ENCODE results near the gene KCNE2.

The KCNE2 gene

DNA sequence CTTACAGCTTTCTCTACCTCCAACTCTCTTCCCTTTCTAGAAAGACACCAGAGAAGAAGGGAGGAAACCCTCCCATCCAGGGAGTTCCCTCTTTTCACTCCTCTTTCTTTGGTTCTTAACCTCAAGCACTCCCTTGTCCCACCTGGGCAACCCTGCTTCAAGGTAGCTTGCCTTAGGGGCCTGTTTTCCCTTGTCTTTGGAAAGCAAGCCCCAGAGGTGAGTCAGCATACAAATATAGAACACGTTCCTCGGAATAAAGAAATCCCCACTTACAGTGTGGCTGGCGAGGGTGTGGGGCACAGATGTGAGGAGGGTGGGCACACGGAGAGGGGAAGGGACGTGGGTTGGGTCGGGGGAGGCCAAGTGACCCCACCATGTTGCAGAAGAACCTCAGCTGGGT lies 26.1 kb upstream of the KCNE2 start:
- Histone ChIP-seq H3K27ac (ENCODE audit: low read depth, low read length) (no peak overlapping the region), H3K4me1 (ENCODE audit: control insufficient read depth in 1 of 2, insufficient read depth in 2 of 2, low read length in 2 of 2) (peaks cover 7 to 9% of the 10 kb centered on the region in 2 donors), H3K4me3 (ENCODE audit: low read depth in 1 of 2, low read length in 2 of 2) (no peak overlapping the region)

DNA sequence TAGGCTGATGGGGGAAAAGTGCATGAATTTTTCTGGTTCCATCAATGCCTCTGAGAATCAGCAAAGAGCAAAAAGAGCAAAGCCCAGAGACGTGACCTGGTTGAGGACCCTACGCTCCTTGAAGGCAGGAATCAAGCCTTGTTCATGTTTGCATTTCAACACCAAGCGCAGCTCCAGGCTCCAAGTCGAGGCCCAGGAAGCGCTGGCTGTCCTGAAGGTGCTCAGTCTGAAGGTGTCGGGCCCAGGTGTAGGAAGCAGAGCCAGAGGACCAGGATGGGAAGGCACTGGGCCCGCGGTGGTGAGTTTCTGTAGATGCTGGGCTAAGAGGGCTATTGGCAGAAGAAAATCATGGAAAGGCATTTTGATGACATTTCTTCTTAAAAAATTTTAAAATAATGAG lies 25.6 kb upstream of the KCNE2 start:
- Histone ChIP-seq H3K27me3 (ENCODE audit: control insufficient read depth in 1 of 2, insufficient read depth in 2 of 2, low read length in 2 of 2) (no peaks in the 10 kb centered on the region), H3K9ac (ENCODE audit: low read depth in 1 of 2, low read length in 2 of 2) (no peak overlapping the region), H3K9me3 (ENCODE audit: control insufficient read depth in 1 of 2, low read length in 2 of 2) (no peaks in the 10 kb centered on the region), H3K27ac (ENCODE audit: low read depth, low read length) (no peak overlapping the region), H3K4me3 (ENCODE audit: low read depth in 1 of 2, low read length in 2 of 2) (no peak overlapping the region), H3K36me3 (ENCODE audit: control insufficient read depth in 1 of 2, insufficient read depth in 2 of 2, low read length in 2 of 2) (no peaks in the 10 kb centered on the region), H3K4me1 (ENCODE audit: control insufficient read depth in 1 of 2, insufficient read depth in 2 of 2, low read length in 2 of 2) (peaks cover 7 to 9% of the 10 kb centered on the region in 2 donors)

More for the DNA sequence above, 26.1 kb upstream of the KCNE2 start:
- Histone ChIP-seq H3K9ac (ENCODE audit: low read depth in 1 of 2, low read length in 2 of 2) (no peak overlapping the region), H3K27me3 (ENCODE audit: control insufficient read depth in 1 of 2, insufficient read depth in 2 of 2, low read length in 2 of 2) (no peaks in the 10 kb centered on the region), H3K9me3 (ENCODE audit: control insufficient read depth in 1 of 2, low read length in 2 of 2) (no peaks in the 10 kb centered on the region), H3K36me3 (ENCODE audit: control insufficient read depth in 1 of 2, insufficient read depth in 2 of 2, low read length in 2 of 2) (no peaks in the 10 kb centered on the region)

DNA sequence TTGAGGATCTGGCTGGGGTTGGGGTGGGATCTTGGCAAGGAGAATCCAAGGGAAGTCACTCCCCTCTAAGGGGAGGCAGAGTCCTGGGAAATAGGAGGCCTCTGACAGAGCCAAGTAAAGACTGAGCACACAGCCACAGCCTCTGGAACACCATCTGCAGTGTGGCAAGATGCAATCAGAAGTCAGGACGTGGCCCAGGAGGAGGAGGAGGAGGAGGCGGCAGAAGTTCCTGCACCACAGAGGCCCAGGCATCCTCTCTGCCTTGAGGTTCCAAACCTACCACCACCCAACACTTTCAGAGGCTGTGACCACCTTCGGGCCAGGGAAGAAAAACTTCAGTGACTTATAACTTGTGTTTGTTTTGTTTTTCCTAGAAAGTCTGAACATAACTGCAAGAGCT lies 23.7 kb upstream of the KCNE2 start:
- no peak overlapping the region for H3K4me3 ChIP-seq (ENCODE audit: low read depth in 1 of 2, low read length in 2 of 2)
- no peaks in the 10 kb centered on the region for H3K36me3 ChIP-seq (ENCODE audit: control insufficient read depth in 1 of 2, insufficient read depth in 2 of 2, low read length in 2 of 2)
- H3K9me3 ChIP-seq (ENCODE audit: control insufficient read depth in 1 of 2, low read length in 2 of 2) = no peaks in the 10 kb centered on the region
- peaks cover 7 to 9% of the 10 kb centered on the region in 2 donors for H3K4me1 ChIP-seq (ENCODE audit: control insufficient read depth in 1 of 2, insufficient read depth in 2 of 2, low read length in 2 of 2)
- no peak overlapping the region for H3K27ac ChIP-seq (ENCODE audit: low read depth, low read length)
- no peaks in the 10 kb centered on the region for H3K27me3 ChIP-seq (ENCODE audit: control insufficient read depth in 1 of 2, insufficient read depth in 2 of 2, low read length in 2 of 2)
- H3K9ac ChIP-seq (ENCODE audit: low read depth in 1 of 2, low read length in 2 of 2) = no peak overlapping the region

DNA sequence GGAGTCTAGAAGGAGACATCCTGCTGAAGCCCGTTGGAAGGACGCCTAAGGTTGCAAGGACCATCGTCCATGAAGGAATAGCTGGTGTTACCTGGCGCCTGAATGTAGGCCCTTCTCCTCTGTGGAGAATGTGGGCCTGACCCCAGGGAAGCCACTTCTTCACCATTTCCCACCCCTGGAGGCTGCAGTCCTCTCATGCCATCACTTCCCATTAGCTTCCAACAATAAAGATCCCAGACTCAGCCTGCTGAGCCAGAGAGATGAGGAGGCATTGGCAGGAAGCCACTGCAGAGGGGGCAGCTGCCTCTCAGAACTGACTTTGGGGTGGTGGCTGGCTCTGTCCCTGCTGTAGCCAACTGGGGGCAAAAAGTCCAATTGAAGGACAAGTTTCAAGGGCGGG lies 21.3 kb upstream of the KCNE2 start:
- no peaks in the 10 kb centered on the region for H3K4me1 ChIP-seq (ENCODE audit: control insufficient read depth in 1 of 2, insufficient read depth in 2 of 2, low read length in 2 of 2)
- no peak overlapping the region for H3K27ac ChIP-seq (ENCODE audit: low read depth, low read length)

DNA sequence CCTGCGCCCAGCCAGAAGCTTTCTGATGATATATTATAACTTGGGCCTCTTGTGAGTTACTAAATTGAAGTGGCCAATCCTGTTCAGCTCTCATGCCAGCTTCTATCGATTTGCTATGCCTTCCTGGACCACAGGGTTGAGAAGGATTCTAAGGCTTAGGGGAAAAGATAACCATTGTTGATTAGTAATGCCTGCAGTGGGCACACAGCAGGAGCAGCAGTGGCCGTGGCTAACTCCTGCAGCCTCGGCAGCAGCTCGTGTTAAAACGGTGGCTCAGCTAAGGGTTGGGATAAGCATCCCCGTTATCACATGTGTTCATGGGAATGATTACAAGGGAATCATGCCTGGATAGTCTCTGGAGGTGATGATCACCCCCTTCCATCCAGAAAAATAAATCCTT lies 20.5 kb upstream of the KCNE2 start:
- no peaks in the 10 kb centered on the region for H3K9me3 ChIP-seq (ENCODE audit: control insufficient read depth in 1 of 2, low read length in 2 of 2)
- H3K27ac ChIP-seq (ENCODE audit: low read depth, low read length) = no peak overlapping the region
- no peaks in the 10 kb centered on the region for H3K27me3 ChIP-seq (ENCODE audit: control insufficient read depth in 1 of 2, insufficient read depth in 2 of 2, low read length in 2 of 2)
- H3K4me1 ChIP-seq (ENCODE audit: control insufficient read depth in 1 of 2, insufficient read depth in 2 of 2, low read length in 2 of 2) = no peaks in the 10 kb centered on the region
- no peaks in the 10 kb centered on the region for H3K36me3 ChIP-seq (ENCODE audit: control insufficient read depth in 1 of 2, insufficient read depth in 2 of 2, low read length in 2 of 2)
- H3K9ac ChIP-seq (ENCODE audit: low read depth in 1 of 2, low read length in 2 of 2) = no peak overlapping the region
- no peak overlapping the region for H3K4me3 ChIP-seq (ENCODE audit: low read depth in 1 of 2, low read length in 2 of 2)

More for the DNA sequence above, 21.3 kb upstream of the KCNE2 start:
- no peak overlapping the region for H3K9ac ChIP-seq (ENCODE audit: low read depth in 1 of 2, low read length in 2 of 2)
- H3K36me3 ChIP-seq (ENCODE audit: control insufficient read depth in 1 of 2, insufficient read depth in 2 of 2, low read length in 2 of 2) = no peaks in the 10 kb centered on the region
- H3K27me3 ChIP-seq (ENCODE audit: control insufficient read depth in 1 of 2, insufficient read depth in 2 of 2, low read length in 2 of 2) = no peaks in the 10 kb centered on the region
- H3K9me3 ChIP-seq (ENCODE audit: control insufficient read depth in 1 of 2, low read length in 2 of 2) = no peaks in the 10 kb centered on the region
- H3K4me3 ChIP-seq (ENCODE audit: low read depth in 1 of 2, low read length in 2 of 2) = no peak overlapping the region

DNA sequence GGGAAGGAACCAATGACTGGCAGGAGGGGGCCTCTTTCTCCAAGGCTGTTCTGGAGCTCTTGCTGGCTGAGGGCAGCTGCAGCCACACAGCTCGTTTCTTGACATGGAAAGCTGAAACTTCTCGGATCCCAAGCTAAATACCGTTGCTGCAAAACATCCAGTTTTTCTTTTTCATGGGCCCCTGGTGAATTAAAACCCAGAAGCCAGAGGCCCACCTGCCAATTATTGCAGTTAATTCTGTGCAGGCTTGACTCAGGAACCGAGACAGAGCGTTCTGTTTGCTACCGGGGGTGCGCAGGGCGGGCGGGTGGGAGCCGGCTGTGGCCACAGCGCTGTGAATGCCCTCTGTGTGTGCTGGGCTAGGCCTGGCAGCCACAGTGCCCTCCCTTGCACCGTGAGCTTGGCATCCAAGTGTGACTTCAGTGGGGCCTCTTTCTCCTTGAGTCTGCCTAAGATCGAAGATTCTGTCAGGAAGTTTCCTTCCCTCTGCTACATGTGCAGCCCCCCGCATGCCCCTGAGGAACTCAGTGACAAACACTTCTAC lies 19.9 kb upstream of the KCNE2 start:
- H3K27me3 ChIP-seq (ENCODE audit: control insufficient read depth in 1 of 2, insufficient read depth in 2 of 2, low read length in 2 of 2) = no peaks in the 10 kb centered on the region
- H3K9me3 ChIP-seq (ENCODE audit: control insufficient read depth in 1 of 2, low read length in 2 of 2) = no peaks in the 10 kb centered on the region
- no peaks in the 10 kb centered on the region for H3K36me3 ChIP-seq (ENCODE audit: control insufficient read depth in 1 of 2, insufficient read depth in 2 of 2, low read length in 2 of 2)
- no peak overlapping the region for H3K9ac ChIP-seq (ENCODE audit: low read depth in 1 of 2, low read length in 2 of 2)
- no peaks in the 10 kb centered on the region for H3K4me1 ChIP-seq (ENCODE audit: control insufficient read depth in 1 of 2, insufficient read depth in 2 of 2, low read length in 2 of 2)
- no peak overlapping the region for H3K27ac ChIP-seq (ENCODE audit: low read depth, low read length)
- no peak overlapping the region for H3K4me3 ChIP-seq (ENCODE audit: low read depth in 1 of 2, low read length in 2 of 2)

DNA sequence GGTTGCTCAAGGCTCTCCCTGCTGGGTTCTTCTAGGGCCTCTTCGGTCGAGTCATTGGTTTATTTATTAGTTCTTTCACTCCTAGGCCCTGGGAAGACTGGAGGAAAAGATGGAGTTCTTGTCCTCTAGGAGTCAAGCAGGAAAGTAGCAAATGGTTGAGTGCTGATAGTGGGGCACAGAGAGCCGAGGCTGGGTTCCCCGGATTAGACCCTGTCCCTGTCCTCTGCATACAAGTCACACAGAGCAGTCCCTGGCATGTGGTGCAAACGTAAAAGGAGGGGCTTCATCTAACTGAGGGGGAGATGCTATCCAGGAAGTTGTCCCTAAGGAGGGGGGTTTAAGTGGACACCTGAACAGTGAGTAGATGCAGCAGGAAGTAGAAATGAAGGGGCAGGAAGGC lies 19.2 kb upstream of the KCNE2 start:
- H3K9me3 ChIP-seq (ENCODE audit: control insufficient read depth in 1 of 2, low read length in 2 of 2) = no peaks in the 10 kb centered on the region
- H3K4me3 ChIP-seq (ENCODE audit: low read depth in 1 of 2, low read length in 2 of 2) = no peak overlapping the region
- H3K9ac ChIP-seq (ENCODE audit: low read depth in 1 of 2, low read length in 2 of 2) = no peak overlapping the region
- H3K27me3 ChIP-seq (ENCODE audit: control insufficient read depth in 1 of 2, insufficient read depth in 2 of 2, low read length in 2 of 2) = no peaks in the 10 kb centered on the region
- no peak overlapping the region for H3K27ac ChIP-seq (ENCODE audit: low read depth, low read length)
- H3K36me3 ChIP-seq (ENCODE audit: control insufficient read depth in 1 of 2, insufficient read depth in 2 of 2, low read length in 2 of 2) = no peaks in the 10 kb centered on the region
- H3K4me1 ChIP-seq (ENCODE audit: control insufficient read depth in 1 of 2, insufficient read depth in 2 of 2, low read length in 2 of 2) = no peaks in the 10 kb centered on the region

DNA sequence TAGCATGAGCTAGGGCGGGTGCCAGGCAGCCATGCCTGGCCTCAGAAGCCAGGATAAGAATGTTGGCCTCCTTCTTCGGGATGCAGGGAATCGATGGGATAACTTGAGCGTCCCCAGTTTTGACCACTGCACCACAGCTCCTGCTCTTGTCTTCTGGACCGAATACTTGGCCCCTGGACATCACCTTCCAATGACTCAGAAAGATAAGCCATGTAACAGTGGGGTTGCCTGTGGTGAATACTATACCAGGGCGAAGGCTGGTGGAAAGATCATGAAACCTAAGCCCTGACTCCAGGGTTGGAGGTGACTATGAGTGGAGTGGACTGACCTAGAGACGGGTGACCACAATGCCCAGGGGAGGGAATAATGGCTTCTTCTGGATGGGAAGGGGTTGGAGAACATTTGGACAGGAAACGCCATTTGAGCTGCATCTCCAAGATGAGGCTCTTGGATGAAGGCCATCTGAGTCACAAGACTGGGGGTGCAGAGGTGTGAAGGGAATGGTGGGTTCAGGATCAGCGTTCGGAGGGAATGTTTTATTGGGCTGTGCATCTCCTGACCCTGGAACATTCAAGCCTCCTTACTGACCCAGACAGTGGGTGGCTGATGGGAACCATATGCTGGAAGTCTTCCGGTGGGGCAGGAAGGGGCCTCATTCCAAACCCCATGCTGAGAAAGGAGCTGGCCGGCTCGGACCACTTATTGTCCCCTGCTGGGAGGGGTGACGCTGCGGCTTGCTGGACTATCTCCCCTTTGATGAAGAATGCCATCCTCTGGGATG lies 18.5 kb upstream of the KCNE2 start:
- no peak overlapping the region for H3K27ac ChIP-seq (ENCODE audit: low read depth, low read length)
- no peaks in the 10 kb centered on the region for H3K36me3 ChIP-seq (ENCODE audit: control insufficient read depth in 1 of 2, insufficient read depth in 2 of 2, low read length in 2 of 2)
- H3K27me3 ChIP-seq (ENCODE audit: control insufficient read depth in 1 of 2, insufficient read depth in 2 of 2, low read length in 2 of 2) = no peaks in the 10 kb centered on the region
- no peak overlapping the region for H3K4me3 ChIP-seq (ENCODE audit: low read depth in 1 of 2, low read length in 2 of 2)
- no peaks in the 10 kb centered on the region for H3K4me1 ChIP-seq (ENCODE audit: control insufficient read depth in 1 of 2, insufficient read depth in 2 of 2, low read length in 2 of 2)
- H3K9ac ChIP-seq (ENCODE audit: low read depth in 1 of 2, low read length in 2 of 2) = no peak overlapping the region
- no peaks in the 10 kb centered on the region for H3K9me3 ChIP-seq (ENCODE audit: control insufficient read depth in 1 of 2, low read length in 2 of 2)

DNA sequence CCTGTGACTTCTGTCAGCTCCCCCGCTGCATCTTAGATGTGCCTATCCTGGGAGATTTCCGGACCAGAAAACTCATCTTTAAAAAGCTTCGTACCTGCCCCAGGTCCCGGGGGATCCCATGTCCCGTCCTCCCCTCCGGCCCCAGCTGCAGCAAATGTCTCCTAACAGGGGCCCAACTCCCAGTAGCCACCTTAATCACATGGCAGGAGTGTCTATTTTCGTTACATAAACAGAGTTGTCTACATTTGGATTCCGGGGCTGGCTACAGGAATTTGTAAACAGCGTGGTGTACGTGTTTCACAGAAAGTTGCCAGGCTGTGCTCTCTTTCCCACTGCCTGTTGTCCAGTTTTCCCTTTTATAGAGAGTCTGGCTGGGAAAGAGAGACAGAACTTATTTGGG lies 17.9 kb upstream of the KCNE2 start:
- no peaks in the 10 kb centered on the region for H3K9me3 ChIP-seq (ENCODE audit: control insufficient read depth in 1 of 2, low read length in 2 of 2)
- no peak overlapping the region for H3K9ac ChIP-seq (ENCODE audit: low read depth in 1 of 2, low read length in 2 of 2)
- H3K4me3 ChIP-seq (ENCODE audit: low read depth in 1 of 2, low read length in 2 of 2) = no peak overlapping the region
- H3K27ac ChIP-seq (ENCODE audit: low read depth, low read length) = no peak overlapping the region
- no peaks in the 10 kb centered on the region for H3K27me3 ChIP-seq (ENCODE audit: control insufficient read depth in 1 of 2, insufficient read depth in 2 of 2, low read length in 2 of 2)
- no peaks in the 10 kb centered on the region for H3K36me3 ChIP-seq (ENCODE audit: control insufficient read depth in 1 of 2, insufficient read depth in 2 of 2, low read length in 2 of 2)
- no peaks in the 10 kb centered on the region for H3K4me1 ChIP-seq (ENCODE audit: control insufficient read depth in 1 of 2, insufficient read depth in 2 of 2, low read length in 2 of 2)

DNA sequence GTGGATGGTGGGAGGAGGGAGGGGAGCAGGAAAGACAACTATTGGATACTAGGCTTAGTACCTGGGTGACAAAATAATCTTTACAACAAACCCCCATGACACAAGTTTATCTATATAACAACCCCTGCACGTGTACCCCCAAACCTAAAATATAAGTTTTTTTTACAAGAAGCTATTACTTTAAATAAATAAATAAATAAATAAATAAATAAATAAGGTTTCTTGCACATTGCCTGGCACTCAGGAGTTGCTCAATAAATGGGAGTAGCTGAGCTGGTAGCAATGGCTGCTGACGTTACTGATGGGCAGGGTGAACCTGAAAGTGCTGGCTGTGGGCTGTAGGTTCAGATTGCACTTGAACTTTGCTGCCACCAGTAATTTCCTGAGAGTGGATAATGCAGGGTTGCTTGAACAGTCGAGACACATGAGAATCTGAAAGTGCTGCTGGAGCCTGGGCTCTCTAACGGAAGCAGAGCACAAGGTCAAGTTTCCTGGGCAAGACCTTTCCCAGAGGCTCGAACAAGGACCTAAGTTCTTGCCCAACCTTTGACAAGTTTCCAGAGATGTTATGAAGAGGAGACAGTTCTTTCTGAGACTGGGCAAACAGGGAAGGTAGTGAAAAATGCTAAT lies 14.8 kb upstream of the KCNE2 start:
- Histone ChIP-seq H3K36me3 (ENCODE audit: control insufficient read depth in 1 of 2, insufficient read depth in 2 of 2, low read length in 2 of 2) (no peaks in the 10 kb centered on the region), H3K27me3 (ENCODE audit: control insufficient read depth in 1 of 2, insufficient read depth in 2 of 2, low read length in 2 of 2) (no peaks in the 10 kb centered on the region), H3K4me1 (ENCODE audit: control insufficient read depth in 1 of 2, insufficient read depth in 2 of 2, low read length in 2 of 2) (no peaks in the 10 kb centered on the region), H3K9me3 (ENCODE audit: control insufficient read depth in 1 of 2, low read length in 2 of 2) (no peaks in the 10 kb centered on the region), H3K4me3 (ENCODE audit: low read depth in 1 of 2, low read length in 2 of 2) (no peak overlapping the region), H3K27ac (ENCODE audit: low read depth, low read length) (no peak overlapping the region), H3K9ac (ENCODE audit: low read depth in 1 of 2, low read length in 2 of 2) (no peak overlapping the region)
